Activated T-helper 1 cell treated with anti-CD3 and anti-CD28 coated beads, Interleukin-2, amount 50 U/mL, for 16 hours (primary cell): ENCODE data around the gene SLCO2B1.

ENCODE experiments used
- DNase-seq, 2 donors: peaks; one replicate each; pipeline ENCODE4 v3.0.0-alpha.2; 2020; ENCODE audit warnings: low read depth in 1 of 2, low spot score in 1 of 2

Gene SLCO2B1

DNA sequence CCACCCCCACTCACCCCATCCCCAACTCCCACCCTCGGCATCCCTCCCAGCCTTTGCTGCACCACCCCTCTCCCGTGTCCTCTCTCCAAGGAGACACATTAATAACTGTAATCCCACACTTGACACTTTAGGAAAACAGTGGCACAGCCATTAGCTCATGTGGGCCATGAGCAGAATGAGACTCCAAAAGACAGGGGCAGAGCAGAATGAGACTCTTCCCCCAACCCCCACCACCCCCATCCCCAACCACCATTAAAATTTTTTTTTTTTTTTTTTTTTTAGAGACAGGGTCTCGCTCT lies 6.2 kb upstream of the SLCO2B1 start:
- DNase-seq = no peak

DNA sequence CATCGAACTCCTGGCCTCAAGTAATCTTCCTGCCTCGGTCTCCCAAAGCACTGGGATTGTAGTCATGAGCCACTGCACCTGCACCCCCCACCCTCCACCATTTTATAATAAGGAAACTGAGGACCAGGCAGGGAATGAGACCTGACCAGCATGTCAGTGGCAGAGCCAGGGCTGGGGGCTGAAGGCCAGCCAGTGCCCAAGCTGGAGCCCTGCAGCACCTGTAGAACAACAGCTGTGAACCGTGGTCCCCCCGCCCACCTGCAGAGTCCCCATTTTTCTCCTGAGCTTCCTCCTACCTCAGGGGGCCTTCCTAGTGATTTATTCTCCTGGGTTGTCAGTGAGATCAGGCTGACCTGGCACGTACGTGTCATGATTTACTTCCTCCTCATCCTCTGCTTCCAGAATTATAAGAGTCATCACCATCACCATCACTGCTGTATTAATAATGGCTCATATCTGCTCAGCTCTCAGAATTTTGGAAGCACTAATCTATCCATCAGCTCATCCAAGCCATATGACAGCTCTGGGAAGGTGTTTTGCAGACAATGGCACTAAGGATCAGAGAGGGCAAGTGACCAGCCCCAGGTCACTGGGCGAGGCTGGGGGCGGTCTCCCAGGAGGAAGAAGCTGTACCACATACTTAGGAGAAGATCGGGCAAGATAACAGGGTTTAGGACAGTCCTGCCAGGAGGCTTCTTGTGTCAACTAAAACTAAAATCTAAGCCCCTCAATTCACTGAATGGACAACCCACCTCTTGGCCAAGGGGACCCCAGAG lies 5.5 kb upstream of the SLCO2B1 start:
- DNase-seq = no peak

DNA sequence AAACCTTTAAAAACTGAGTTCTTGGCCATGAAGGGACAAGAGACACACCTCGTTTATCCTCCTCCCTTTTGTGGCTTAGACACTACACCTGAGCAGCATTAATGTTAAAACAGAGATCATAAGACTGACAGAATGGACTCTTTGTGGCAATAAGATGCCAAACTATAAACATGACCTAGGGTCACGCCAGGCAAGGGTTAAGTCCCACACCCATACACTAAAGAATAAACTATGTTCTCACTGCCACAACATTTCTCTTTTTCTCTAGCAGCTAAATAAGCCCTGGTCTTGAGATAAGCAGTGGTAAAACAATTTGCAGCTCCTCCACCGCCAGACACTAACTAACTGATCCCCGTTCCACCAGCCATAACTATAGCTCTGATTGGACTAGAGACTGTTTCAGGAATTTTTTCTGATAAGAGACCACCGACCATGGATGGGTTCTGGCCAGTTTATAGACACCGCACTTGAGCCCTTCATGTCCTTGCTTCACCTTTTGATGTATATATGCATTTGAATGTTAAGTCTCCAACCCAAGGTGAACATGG lies 4.9 kb upstream of the SLCO2B1 start:
- no peak for DNase-seq

DNA sequence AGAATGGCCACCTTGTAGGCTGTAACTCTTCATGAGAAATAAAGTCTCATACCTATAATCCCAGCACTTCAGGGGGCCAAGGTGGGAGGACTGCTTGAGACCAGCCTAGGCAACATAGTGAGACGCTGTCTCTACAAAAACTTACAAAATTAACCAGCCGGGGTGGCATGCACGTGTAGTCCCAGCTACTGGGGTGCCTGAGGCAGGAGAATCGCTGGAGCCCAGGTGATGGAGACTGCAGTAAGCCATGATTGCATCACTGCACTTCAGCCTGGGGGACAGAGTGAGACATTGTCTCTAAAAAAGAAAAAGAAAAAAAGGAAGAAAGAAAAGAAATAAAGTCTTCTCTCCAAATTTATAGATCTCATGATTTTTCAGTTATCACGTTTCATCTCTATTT lies 4.2 kb upstream of the SLCO2B1 start:
- DNase-seq = no peak

DNA sequence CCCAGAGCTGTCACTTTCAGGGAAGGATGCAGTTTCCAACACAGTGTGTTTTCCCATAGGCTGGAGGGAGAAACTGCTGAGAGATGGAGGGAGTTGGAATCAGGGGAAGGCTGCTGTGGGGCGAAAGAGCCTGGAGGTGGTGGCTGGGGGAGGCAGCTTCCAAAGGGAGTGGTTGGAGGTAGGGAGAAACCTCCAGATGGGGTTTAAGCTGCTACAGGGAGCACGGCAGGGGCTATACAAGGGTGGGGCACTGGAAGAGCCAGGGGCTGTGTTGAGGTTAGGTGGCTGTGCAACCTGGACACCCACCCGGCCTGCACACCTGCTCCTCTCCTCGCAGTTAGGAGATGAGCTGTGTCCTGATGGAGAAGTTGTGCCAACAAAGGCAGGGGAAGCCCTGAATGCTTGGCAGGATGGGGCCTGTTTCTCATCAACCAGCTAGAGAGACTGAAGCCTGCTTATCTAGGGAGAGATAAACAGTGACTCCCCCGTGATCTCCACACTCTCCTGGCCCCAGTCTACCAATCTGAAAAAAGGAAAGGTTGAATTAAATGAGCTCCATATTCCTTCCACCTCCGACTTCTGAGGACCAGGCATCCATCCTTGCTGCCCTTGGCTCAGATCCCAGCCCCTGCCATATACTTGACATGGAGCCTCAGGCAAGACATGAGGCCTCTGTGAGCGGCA lies 3.6 kb upstream of the SLCO2B1 start:
- DNase-seq = no peak

DNA sequence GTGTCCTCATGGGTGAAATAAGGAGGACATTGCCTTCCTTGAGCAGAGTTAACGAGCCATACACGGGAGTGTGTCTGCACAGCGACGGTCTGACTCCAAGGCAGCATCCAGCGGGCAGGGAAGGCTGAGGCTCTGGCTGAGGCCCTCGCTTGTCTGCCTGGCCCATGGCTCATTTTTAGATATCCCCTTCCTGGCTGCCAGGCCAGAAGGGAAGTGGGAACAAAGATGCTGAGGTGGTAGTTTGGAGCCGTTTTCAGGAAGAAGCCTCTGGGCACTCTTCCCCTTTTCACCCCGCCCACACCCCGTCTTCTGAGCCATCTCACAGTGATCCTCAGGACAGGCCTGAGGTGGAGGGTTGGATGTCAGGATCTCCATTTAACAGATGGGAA lies 3.0 kb upstream of the SLCO2B1 start:
- no peak for DNase-seq

DNA sequence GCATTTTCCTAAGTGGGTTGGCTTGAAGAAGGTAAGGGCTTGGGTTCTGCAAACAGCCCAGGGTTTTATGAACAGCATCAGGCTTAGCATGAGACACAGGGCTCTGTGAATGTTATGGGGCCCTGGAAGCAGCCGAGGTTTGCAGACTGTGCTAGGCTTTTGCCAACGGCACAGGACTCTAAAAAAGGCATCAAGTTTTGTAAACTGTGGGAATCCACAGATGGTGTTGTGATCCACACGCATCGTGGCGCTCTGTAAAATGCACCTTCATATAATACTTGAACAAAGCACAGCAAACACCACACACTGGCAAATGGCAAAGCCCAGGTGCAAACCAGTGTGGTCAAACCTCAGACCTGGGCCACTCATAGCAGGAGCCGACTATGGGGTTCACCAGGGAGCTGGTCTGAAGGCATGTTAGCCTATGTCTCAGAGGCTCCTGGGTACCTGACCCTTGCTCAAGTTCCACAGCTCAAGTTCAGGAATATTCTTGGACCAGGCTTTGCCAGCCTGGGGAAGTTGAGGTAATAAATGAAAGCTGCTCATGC lies 2.4 kb upstream of the SLCO2B1 start:
- DNase-seq = no peak

DNA sequence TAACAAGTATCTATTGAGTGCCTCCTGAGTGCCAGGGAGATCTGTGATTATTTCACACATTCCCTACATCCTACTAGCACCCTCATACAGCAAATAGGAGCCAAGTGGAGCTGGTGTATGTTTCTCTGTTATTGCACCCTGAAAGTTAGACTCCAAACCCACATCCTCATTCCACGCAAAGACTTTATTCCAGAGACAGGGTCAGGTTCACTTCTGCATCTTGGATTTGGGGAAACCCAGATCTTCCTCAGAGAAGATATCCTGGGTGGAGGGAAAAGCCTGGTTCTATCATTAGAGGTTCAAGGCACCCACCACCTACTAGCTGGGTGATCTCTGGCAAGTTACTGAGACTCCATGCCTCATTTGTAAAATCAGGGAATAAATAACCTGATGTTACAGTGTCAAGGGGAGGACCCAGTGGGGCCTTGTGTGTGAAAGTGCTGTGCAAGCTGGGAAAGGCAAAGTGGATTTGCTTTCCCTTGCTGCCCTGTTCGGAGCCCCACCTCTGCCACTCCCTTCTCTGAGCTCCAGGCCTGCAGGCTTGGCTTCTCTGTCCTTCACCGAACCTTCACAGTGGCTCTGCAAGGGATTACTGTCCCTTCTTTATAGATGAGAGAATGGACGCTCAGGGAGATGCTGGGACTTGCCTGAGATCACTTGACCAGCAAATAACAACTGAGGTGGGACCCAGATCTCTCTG lies 991 bp upstream of the SLCO2B1 start:
- no peak for DNase-seq

DNA sequence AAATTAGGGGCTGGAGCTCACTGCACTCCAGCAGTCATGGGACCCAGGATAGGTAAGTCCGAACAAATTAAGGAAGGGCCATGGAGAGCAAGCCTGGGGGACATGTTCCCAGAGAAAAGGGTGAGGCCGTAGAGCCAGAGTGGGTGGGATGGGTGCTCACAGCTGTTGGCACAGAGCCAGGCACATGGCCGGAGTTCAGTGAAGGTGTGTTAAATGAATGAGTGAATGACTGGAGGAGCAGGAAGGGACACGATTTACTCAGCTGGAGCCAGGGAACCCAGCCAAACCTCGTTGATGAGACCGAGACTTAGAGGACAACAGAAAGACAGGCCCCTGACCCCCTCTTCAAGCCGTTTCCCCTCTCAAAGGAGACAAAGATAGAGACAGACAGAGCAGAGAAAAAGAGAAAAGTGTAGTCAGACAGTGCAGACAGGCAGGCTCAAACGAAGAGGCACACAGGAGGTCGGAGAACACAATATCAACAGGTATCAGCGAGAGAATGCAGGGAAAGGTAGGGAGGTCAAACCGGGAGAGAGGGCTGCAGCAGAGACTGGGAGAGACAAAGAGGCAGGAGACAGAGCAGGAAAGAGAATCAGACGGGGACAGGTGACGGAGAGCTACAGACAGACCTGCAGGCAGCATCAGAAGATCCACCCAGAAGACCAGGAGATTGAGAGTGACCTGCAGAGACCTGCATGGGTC lies 590 bp downstream of the SLCO2B1 start:
- DNase-seq = no peak

DNA sequence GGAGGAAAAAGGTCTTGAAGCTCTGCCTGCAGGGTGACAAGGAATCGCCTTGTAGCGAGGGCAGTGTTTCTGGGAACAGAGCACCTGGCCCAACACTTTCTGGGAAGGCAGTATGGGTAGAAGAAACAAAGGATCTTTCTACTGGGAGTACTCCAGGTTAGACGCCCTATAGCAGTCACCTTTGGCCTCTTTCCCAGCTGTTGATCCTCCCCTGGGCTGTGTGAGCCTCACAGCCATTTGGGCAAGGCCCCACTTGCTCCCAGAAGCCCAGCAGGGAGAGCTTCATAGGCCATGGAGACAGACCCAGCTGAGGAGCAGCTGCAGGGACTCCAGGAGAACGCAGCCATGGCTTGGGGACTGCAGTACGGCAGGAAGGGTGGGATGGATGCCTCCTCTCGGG lies 1.2 kb downstream of the SLCO2B1 start:
- no peak for DNase-seq

DNA sequence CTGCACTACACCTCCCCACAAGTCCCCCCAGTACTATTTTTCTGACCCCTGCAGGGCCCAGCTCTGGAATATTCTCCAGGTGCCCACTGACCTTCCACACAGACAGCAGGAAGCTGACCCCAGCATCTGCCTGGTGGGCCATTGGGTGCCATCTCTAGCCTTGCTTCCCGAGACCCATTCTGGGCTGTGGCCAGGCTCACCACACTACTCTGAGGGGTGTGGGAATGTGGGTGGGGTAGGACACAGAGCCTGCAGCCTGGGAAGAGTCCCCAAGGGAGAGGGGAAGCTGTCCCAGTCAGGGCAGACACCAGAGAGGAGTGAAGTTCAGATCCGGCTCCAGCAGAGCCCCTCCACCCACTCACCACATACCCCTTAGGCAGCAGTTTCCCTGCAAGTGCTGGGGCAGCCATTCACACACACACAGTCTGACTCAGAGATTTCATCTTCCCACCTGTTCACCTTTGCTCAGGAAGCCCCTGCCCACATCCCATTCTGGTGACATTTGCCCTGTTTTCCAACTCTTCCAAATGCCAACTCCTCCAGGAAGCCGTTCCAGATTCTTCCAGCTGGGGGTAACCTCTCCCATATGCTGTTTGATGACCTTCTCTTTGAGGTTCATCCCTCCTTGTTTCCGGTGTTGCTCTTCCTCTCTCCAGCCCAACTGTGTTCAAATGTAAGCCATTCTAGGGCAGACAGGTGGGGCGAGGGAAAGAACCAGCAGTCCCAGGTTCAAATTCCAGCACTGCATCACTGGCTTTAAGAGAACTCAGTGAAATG lies 1.9 kb downstream of the SLCO2B1 start:
- no peak for DNase-seq

DNA sequence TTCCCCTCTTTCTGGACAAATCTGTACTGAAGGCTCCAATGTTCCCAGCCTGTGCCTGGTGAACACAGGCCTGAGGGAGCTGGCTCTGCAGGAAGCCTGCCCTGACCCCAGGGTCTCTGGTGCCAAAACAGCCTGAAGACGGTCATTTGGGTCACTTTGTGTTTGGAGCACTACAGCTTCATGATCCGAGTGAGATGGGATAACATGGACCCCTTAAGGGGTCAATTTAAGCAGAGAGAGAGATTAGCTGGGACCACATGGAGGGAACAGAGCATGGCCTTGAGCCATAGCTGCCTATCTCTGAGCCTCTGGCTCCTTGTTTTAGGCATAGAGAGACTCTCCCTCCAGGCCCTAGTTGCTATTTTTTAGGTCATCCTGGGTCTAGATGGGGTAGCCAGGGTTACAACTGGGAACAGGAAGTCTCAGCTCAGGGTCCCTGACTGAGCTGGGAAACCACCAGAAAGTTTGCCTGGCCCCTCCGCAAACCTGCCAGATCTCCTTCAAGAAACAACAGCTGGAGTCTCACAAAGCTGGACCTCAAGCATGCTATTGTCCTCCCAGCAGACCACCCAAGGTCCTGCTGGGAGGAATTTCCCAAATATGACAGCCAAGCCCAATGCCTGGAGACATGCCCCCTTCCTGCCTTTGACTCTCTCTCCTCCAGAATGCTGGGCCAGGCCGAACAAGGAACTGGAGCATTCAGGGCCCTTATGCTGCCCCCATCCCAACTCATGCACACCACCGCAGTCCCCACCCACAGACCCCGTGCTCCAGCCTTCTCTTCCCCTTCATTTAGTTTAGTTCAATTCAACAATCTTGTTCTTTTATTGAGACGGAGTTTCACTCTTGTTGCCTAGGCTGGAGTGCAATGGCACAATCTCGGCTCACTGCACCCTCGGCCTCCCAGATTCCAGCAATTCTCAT lies 4.0 kb downstream of the SLCO2B1 start:
- DNase-seq = no peak

DNA sequence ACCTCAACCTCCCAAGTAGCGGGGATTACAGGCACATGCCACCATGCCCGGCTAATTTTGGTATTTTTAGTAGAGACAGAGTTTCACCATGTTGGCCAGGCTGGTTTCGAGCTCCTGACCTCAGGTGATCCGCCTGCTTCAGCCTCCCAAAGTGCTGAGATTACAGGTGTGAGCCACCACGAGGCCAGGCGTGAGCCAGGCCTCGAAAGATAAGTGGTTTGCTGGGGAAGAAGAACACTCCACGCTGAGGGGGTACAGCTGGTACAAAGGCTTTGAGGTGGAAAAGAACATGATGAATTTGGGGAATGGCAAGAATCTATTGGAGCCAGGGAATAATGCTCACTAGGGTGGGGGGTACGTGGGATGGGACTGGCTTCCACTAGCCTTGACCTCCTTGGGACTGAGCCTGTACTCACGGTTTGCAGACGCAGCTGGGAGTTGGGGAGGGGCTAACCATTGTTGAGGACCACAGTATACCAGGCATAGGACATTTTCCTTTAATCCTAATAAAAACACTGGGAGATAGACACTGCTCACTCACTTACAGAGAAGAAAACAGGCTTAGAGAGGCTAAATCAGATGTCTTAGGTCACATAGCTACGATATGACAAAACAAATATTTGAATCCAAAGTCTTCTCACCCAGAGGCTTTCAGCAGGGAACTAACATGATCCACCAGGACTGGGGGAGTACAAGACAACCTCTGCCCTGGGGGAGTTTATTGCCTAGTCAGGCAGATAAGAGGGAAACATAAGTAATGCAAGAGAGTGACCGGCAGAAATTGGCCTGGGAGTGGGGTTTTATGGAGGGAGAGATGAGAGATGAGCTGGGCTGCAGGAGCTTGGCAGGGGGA lies 4.9 kb downstream of the SLCO2B1 start:
- DNase-seq = no peak

DNA sequence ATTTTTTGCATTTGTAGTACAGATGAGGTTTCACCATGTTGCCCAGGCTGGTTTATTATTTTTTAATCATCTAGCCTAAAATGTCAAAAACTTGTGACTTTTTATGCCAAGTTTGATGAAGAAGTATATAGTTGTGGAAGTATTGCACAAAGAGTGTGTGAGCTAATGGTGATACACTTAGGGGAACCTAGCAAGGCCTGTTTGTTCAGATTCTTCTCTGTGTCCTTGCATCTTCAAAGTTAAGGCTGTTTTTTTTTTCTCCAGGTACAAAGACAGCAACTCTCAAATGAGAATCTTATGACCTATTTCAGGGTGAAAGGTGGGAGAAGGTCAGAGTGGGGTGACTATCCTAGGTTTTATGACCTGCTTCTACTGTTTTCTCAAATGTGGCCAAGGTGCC lies 7.3 kb downstream of the SLCO2B1 start:
- DNase-seq = no peak

DNA sequence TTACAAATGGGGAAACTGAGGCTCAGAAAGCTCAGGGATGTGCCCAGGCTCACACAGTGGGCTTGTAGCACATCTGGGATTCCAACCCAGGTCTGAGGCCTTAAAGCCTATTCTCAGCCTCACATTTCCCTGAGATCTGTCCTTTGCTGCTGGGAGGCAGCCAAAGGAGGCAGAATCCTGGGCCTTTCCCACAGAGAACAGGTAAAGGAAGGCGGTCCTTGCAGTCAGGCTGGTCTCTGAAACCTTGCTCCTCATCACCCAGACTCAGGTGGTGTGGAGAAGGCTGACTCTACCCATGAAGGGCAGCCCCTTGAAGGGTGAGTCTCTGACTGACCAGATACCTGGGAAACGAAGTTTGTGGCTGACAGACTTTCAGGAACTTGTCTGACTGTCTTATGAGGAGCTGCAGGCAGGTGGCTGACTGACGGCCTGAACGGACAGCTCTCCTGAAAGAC lies 7.8 kb downstream of the SLCO2B1 start:
- no peak for DNase-seq

DNA sequence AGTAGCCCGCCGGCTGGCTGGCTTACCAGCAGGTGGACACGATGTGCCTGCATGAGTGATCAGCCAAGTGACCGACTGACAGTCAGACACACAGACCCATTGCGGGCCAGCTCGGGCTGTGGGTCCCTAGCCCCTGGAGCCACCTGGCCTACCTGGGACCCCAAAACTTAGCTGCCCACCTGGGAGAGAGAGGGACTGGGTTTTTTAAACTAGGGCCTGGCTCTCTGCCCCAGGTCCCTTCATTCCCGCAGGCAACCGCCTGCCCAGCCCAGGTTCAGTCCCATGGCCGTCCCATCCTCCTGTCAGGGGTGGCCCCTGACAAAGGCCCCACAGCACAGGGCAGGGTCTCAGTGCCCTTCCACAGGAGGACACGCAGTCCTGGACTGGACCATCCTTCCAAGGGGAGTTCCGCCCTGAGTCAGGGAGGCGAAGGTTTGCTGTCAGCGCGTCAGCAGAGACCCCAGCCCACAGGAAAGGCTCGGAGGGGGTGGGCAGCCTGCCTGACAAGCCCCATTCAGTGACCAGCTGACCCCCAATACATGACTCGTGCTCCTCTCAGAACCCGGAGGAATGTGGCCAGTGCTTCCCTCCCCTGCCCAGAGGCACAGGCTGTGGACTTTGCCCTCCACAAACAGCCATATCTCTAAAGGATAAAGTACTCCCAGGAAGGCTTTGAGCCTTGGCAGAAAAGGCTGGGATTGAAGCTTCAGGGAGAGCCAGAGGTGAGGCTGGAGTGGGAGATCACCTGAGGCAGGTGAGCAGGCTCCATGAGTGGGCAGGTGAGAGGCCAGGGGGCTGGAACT lies 8.4 kb downstream of the SLCO2B1 start:
- DNase-seq = no peak

DNA sequence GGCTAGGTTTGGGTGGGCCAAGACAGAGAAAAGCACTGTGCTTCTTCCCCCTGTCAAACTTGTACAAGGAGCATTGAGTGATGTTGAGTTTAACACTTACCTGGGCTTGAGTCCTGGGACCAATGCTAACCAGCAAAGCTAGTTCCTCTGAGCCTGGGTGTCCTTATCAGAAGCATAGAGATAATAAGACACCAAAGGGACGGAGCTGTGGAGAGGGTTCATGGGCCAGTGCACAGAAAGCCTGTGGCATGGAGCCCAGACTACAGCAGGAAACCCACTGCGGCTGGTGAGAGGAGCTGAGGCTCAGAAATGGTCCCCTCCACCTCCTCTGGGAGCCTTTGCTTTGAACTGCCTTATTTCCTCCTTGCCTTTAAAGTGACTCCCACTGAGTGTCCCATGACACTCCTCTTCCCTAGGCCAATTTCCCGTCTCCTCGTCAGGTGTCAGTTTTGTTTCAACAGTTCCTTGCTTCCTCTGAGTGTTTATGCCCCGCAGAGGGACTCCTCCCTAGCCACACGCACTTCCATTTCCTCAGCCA lies 9.4 kb downstream of the SLCO2B1 start:
- no peak for DNase-seq
